Heart left ventricle (tissue), 13 donors: ENCODE measurements around the gene EPHA1.

Source experiments
- POLR2A ChIP-seq, 2 donors: fragments of 450-650 bp; IDR thresholded peaks; one replicate each; pipeline ENCODE4 v1.6.1; 2017; ENCODE audit warnings: antibody characterized with exemption in 2 of 2, mild to moderate bottlenecking in 2 of 2, moderate library complexity in 2 of 2
- TF ChIP-seq, protein P1 (sequence below), 12 donors: fragments of 200-600 bp; sonication (generic) in 4 of 12; IDR thresholded peaks; one replicate each; pipeline versions ENCODE4 v1.5.0 to v1.8.0; 2018 to 2022; ENCODE audit warnings: antibody characterized with exemption in 12 of 12, mild to moderate bottlenecking in 5 of 12
- donor health status: ischemic (EF 13 %, LVEDD 7.1; RV severe dilation, severe dysfunction).
- donor health status: DM: no; HTN: yes; CAD: no.
- donor health status: DM: no; HTN: no; CAD: no.
- donor health status: ischemic (EF 25% LVEDD 6.9; RV normal size, moderate dysfunction).
- donor health status: ischemic (EF 25% LVEDD 5.7; RV mildly dilated, moderate dysfunction).
- donor health status: ischemic (EF 35%, LVEDD 5.7; RV mildly dilated, moderate dysfunction).
- donor health status: nonischemic (EF 11% LVEDD 7.7; RV severe dilation, severe dysfunction).
- donor health status: DM: yes; HTN: yes; CAD: no.
- donor health status: PGD.
- donor health status: ischemic (EF 29% LVEDD 5.4; RV normal size, mild dysfunction).
- donor health status: nonischemic (EF 23%, LVEDD 6.1; RV moderate dilation, normal function).

DNA sequence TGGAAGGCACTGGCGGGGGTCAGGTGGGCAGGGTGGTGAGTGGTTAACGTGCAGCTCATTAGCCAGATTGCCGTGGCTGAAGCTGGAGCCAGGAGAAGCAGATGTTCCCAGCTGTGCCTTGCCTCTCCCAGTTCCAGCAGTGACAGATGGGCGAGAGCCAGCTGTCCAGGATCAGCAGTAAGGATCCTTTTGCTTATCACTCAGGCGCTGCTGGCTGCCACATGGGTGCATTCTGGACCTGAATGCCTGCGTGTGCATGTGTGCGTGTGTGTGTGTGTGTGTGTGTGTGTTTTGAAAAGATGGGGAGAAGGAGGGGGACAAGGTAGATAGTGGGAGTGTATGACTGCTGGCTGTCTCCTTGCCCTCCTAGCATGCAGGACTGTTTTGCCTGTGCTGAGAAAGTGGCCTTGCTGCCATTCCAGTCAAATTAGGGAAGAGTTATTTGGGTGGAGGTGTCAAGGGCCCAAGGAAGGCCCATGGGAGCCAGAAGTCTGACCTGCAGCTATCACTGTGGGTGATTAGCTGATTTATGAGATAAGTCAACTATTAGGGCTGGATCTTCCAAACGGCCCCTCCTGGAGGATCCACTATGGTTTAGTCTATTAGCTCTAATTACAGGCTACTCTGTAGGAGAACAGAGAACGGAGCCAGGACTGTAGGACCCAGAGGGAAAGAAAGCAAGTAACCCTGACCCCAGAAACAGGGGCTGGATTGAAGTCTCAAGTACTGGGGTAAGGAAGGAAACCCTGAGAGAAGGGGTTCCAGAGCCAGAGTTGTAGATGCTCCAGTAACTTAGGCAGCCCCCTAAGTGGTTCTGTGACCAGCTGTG, 3.3 kb downstream of the EPHA1 start:
- no peak for TF ChIP-seq POLR2A (IDR thresholded peaks at IDR 0.05)
- TF ChIP-seq, protein P1, sequence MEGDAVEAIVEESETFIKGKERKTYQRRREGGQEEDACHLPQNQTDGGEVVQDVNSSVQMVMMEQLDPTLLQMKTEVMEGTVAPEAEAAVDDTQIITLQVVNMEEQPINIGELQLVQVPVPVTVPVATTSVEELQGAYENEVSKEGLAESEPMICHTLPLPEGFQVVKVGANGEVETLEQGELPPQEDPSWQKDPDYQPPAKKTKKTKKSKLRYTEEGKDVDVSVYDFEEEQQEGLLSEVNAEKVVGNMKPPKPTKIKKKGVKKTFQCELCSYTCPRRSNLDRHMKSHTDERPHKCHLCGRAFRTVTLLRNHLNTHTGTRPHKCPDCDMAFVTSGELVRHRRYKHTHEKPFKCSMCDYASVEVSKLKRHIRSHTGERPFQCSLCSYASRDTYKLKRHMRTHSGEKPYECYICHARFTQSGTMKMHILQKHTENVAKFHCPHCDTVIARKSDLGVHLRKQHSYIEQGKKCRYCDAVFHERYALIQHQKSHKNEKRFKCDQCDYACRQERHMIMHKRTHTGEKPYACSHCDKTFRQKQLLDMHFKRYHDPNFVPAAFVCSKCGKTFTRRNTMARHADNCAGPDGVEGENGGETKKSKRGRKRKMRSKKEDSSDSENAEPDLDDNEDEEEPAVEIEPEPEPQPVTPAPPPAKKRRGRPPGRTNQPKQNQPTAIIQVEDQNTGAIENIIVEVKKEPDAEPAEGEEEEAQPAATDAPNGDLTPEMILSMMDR (IDR thresholded peaks at IDR 0.05): no peak
